Small intestine (tissue), 7 donors: ENCODE results near the gene CMSS1. TPM values are rescaled to one million over a fixed set of nuclear protein-coding genes. Genes with fewer than 3 reads are reported as not detected.

Experiments used
- DNase-seq, 2 donors: peaks; one replicate each; pipeline versions ENCODE4 v3.0.0 to v3.0.0-alpha.2; 2013
- FAIRE-seq: peaks from 2 replicates; lab custom pipeline; 2012; peaks lifted over from hg19 to GRCh38; lab: Jason Lieb, UNC
- H3K27ac ChIP-seq, 3 donors: one replicate each; pipeline ENCODE4 v1.5.1; 2013; ENCODE audit warnings: low read length in 2 of 3, mild to moderate bottlenecking in 2 of 3, control low read depth in 1 of 3, inconsistent platforms in 1 of 3, low read depth in 1 of 3, moderate library complexity in 1 of 3
- H3K27me3 ChIP-seq, 3 donors: one replicate each; pipeline ENCODE4 v1.6.1; 2013; ENCODE audit warnings: low read length in 3 of 3, inconsistent platforms in 1 of 3; ENCODE audit not compliant: control insufficient read depth in 3 of 3, insufficient read depth in 3 of 3
- H3K36me3 ChIP-seq, 3 donors: one replicate each; pipeline ENCODE4 v1.6.1; 2013; ENCODE audit warnings: low read length in 3 of 3, inconsistent platforms in 1 of 3, low read depth in 1 of 3, mild to moderate bottlenecking in 1 of 3, moderate library complexity in 1 of 3; ENCODE audit not compliant: control insufficient read depth in 3 of 3, insufficient read depth in 2 of 3
- H3K4me1 ChIP-seq, 3 donors: one replicate each; pipeline ENCODE4 v1.6.1; 2013; ENCODE audit warnings: low read length in 2 of 3, inconsistent platforms in 1 of 3, low read depth in 1 of 3, mild to moderate bottlenecking in 1 of 3, moderate library complexity in 1 of 3; ENCODE audit not compliant: control insufficient read depth in 3 of 3, insufficient read depth in 2 of 3
- H3K4me3 ChIP-seq, 3 donors: one replicate each; pipeline ENCODE4 v1.5.1; 2013; ENCODE audit warnings: low read length in 3 of 3, control low read depth in 1 of 3, inconsistent platforms in 1 of 3, low read depth in 1 of 3, mild to moderate bottlenecking in 1 of 3, moderate library complexity in 1 of 3
- H3K9me3 ChIP-seq, 2 donors: one replicate each; pipeline ENCODE4 v1.6.1; 2013; ENCODE audit warnings: low read depth in 1 of 2, low read length in 1 of 2; ENCODE audit not compliant: control insufficient read depth in 2 of 2, insufficient read depth in 1 of 2
- WGBS, 3 donors: extraction: QIAGEN DNeasy Blood & Tissue Kit; methylation state at CpG; one replicate each; pipeline ENCODE4 v1.1.7; 2013; 5-methylcytosine and 5-hydroxymethylcytosine counted together
- polyA plus RNA-seq, 4 donors: library from polyadenylated mRNA; stranded (reverse) in 3 of 4; unstranded in 1 of 4; fragments of 200-250 nt in 3 of 4; fragments of 120-200 nt in 1 of 4; gene quantifications; one replicate each; pipeline versions ENCODE4 v1.2.1 to v1.2.3, GENCODE V29; 2013
- donor health status: healthy with polysubstance abuse.
- donor health status: control.
- donor health status: control.
- donor health status: Bipolar disorder and iron deficiency.
- donor health status: healthy.

The CMSS1 gene
- polyA plus RNA-seq, 4 donors: 1.6 to 24.0 (median 10.4) TPM

DNA sequence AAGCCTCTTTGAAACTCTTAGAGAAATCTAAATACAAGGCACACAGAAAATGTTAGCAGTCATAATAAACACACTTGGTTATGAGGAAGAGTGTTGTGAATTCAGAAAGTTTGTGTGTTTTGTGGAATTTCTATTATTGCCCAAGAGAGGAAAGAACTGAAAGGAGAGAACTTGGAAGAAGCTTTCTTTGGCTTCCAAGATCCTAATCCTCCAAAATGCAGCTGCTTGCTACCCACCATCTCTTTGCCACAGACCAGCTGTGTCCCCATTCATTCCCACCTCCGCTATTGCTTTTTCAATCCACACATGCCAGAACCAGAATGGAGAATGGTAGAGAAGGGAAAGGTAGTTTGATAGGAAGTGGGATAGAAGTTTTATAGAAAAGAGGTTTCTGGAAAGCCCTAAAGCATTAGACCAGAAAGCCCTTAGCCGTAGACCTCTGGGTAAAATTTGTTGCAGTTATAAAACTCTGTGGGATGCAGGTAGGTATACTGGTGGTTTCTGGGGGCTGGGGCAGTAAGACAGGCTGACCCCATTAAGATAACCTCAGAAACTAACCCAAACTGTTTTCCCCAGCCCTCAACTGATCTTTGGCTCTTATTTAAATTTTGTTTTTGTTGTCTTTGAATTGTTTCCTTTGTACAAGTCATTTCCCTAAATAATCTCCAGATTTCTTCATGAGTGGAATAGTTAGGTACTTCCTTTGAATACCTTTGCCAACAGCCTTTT, 188.2 kb downstream of the CMSS1 start:
- peak overlapping the region in 1 of 3 donors; percentile 62 for H3K27ac ChIP-seq
- H3K9me3 ChIP-seq: no peaks in the 10 kb centered on the region
- H3K4me1 ChIP-seq: peaks cover 0 to 30% (median 18%) of the 10 kb centered on the region in 3 donors
- H3K4me3 ChIP-seq: no peak overlapping the region
- no peaks in the 10 kb centered on the region for H3K36me3 ChIP-seq
- WGBS, 3 donors: 68 to 83% (median 78%) methylated on average over 2 of the region's 2 CpGs
- no peak for FAIRE-seq
- H3K27me3 ChIP-seq: no peaks in the 10 kb centered on the region
- no peak for DNase-seq

DNA sequence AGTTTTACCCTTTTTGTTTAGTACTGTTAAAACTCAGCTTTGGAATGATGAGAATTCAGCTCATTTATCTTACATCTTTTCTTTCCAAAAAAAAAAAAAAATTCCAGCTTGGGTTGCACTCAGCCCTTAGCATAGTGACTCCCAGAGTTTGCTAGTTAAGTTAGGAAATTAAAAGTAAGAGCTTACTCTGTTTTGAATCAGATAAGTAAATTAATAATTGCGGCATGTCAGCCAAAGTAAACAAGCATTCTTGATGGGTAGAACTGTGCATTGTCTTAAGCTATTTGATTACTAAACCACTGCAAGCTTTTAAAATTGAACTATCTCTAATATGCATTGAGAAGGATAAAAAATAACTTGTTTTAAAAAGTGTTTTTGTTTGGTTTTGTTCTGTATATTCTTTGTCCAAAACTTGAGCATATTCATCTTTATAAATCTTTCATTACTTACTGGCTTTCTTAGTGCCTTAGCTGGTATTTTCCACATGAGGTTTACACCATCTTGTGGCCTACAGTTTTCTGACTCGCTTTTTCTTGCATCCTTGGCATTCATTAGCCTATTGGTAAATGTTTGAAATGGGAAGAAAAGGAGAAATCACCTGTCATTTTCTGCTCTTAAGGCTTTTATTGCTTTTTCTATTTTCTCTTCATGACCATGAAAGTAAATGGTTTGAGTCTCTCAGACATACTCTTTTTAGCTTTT, 189.1 kb downstream of the CMSS1 start:
- Histone ChIP-seq H3K27ac (no peak overlapping the region), H3K27me3 (no peaks in the 10 kb centered on the region), H3K36me3 (no peaks in the 10 kb centered on the region), H3K4me3 (no peak overlapping the region), H3K4me1 (peaks cover 0 to 30% (median 18%) of the 10 kb centered on the region in 3 donors), H3K9me3 (no peaks in the 10 kb centered on the region)
- FAIRE-seq (no peak), DNase-seq (peak in 1 of 2 donors; percentile 34)
- WGBS, 3 donors: 28 to 63% (median 41%) methylated on average over 2 of the region's 2 CpGs

DNA sequence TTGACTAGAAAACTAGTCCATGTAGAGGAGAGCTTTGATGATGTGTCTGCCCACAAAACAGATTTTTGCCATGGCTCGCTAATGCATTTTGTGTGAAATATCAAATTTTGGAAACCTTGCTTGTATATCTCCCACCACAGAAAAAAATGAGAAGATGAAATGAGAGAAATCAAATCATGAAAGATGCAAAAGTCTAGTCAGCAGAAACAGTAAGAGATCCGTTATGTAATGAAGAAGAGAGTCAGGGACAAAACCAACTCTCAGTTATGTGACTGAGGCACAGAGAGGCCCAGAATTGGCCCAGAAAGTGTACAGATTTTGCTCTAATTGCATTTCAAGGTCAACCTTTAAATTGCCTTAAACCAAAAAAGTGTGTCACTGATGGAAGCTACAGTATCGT, 189.7 kb downstream of the CMSS1 start:
- no peaks in the 10 kb centered on the region for H3K36me3 ChIP-seq
- H3K9me3 ChIP-seq: no peaks in the 10 kb centered on the region
- H3K27me3 ChIP-seq: no peaks in the 10 kb centered on the region
- no peak overlapping the region for H3K4me3 ChIP-seq
- DNase-seq (no peak), FAIRE-seq (no peak)
- H3K4me1 ChIP-seq: peaks cover 0 to 29% (median 18%) of the 10 kb centered on the region in 3 donors
- 94 to 97% (median 96%) methylated on average over 3 of the region's 3 CpGs for WGBS, 3 donors
- no peak overlapping the region for H3K27ac ChIP-seq

DNA sequence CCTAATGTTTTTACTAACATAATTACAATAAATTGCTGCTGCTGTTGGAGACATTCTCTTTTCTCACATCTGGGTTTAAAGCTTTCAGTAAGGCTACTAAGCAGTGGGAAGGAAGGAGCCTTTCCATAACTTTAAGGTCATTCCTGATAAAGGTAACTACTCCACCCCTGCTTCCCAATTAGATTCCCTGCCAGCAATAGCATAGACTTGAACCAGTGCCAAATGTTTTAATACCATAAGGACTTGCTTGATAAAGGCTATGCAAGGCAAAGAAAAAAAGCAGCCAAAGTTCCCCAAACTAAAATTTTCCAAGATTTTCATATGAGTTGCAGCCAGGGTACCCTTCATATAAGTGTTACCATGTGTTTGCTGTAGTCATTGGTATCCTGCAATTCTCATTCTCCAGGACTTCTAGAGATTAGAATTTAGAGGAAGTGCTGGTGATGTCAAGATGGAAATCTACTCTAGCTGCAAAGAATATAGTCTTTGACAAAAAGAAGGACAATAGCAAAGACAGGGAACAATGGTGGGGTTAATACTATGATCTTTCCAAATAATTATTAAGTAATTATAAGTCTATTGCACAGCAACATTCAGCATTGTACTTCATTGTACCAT, 190.5 kb downstream of the CMSS1 start:
- H3K9me3 ChIP-seq: no peaks in the 10 kb centered on the region
- no peaks in the 10 kb centered on the region for H3K27me3 ChIP-seq
- DNase-seq (peak in 1 of 2 donors; percentile 61), FAIRE-seq (no peak)
- H3K36me3 ChIP-seq: no peaks in the 10 kb centered on the region
- no peak overlapping the region for H3K4me3 ChIP-seq
- peaks cover 0 to 21% (median 18%) of the 10 kb centered on the region in 3 donors for H3K4me1 ChIP-seq
- H3K27ac ChIP-seq: no peak overlapping the region

DNA sequence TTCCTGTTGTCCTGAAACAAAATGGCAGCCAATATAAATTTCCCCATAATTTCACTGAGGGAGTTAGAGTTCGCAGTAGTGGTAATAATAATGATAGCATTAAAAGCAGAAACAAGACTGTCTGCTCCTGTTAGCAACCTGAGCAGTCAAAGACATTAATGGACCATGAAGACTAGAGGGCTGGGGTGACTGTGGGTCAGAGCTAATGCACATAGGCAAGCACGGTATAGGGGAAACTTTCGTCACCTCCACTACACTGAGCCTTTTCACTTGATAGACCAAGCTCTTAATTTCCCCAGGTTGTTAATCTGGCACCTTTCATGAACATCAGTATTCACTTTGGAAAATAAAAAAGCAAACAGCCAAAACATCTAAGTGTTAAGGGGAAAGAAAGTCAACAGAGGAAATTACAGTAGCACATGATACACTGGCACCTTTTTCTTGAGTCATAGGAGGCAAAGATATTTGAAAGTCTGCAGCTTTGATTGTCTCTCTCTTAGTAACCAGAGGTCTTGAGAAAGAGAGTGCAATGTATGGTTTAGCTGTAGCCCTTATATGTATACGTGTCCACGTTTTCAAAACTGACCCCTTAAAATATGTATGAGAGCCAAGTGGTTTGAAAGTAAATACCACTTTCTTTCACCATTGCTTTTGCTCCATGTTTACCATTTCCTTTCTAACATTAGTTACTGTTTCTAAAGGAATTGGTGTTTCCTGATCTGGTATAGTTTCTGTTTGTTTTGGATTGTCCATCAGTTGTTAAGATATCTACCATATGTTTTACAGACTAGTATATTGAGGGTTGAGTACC, 191.8 kb downstream of the CMSS1 start:
- Histone ChIP-seq H3K27me3 (no peaks in the 10 kb centered on the region), H3K27ac (no peak overlapping the region), H3K36me3 (no peaks in the 10 kb centered on the region), H3K4me3 (no peak overlapping the region), H3K4me1 (peaks cover 0 to 16% (median 12%) of the 10 kb centered on the region in 3 donors), H3K9me3 (no peaks in the 10 kb centered on the region)
- FAIRE-seq: no peak
- 74 to 86% (median 77%) methylated on average over 5 of the region's 5 CpGs for WGBS, 3 donors
- no peak for DNase-seq

DNA sequence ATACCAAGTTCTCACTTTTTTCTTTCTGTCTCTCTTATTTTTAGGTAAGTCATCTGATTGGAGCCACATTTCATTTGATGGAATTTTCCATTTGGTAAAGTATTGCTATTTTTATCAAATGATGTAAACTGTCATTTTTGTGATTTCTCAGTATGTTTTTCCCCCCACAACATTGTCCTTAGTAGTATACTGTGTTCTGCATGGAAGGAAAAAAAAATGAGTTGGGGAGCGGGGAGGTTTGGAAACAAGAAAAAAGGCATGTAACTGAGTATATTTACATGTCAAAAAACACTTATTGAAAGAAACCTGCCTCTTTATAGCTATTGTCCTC, 192.4 kb downstream of the CMSS1 start:
- FAIRE-seq (no peak), DNase-seq (no peak)
- Histone ChIP-seq H3K4me3 (no peak overlapping the region), H3K9me3 (no peaks in the 10 kb centered on the region), H3K36me3 (no peaks in the 10 kb centered on the region), H3K4me1 (peaks cover 0 to 12% (median 6%) of the 10 kb centered on the region in 3 donors), H3K27ac (no peak overlapping the region), H3K27me3 (no peaks in the 10 kb centered on the region)
- 94 to 100% (median 100%) methylated on average over 1 of the region's 1 CpG for WGBS, 3 donors

DNA sequence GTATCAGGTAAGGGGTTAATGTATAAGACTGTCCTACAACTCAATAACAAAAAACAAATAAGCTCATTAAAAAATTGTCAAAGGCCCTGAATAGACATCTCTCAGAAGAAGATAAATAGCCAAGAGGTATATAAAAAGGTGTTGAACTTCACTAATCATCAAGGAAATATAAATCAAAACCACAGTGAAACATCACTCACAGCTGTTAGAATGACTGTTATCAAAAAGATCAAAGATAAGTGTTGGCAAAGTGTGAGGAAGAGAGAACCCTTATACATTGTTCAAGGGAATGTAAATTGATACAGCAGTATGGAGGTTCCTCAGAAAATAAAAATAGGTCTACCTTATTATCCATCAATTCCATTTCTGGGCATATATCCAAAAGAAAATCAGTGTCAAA, 201.1 kb downstream of the CMSS1 start:
- FAIRE-seq: no peak

DNA sequence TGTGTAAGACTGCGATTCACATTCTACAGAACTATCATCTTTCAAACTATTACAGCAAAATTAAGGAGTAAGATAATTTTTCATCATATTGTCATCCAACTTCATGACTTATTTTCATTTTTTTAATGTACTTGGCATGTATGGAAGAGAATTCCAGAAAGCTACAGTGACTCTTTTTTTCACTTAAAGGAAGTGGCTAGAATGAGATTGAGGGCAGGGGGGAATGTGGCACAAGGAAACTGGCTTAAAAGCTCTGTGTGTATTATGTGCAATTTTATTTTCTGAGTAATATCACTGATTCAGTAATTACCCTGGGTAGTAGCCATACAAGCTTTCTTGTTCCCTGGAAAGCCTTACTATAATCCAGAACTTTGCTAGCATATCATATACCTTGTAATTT, 202.1 kb downstream of the CMSS1 start:
- Histone ChIP-seq H3K9me3 (no peaks in the 10 kb centered on the region), H3K36me3 (no peaks in the 10 kb centered on the region), H3K4me1 (peaks cover 0 to 14% (median 7%) of the 10 kb centered on the region in 3 donors), H3K27ac (no peak overlapping the region), H3K4me3 (no peak overlapping the region), H3K27me3 (no peaks in the 10 kb centered on the region)
- DNase-seq: no peak
- 93 to 97% (median 97%) methylated on average over 1 of the region's 1 CpG for WGBS, 3 donors
- FAIRE-seq: no peak

More for the DNA sequence above, 201.1 kb downstream of the CMSS1 start:
- no peak overlapping the region for H3K27ac ChIP-seq
- H3K27me3 ChIP-seq: no peaks in the 10 kb centered on the region
- no peaks in the 10 kb centered on the region for H3K36me3 ChIP-seq
- no peak for DNase-seq
- H3K4me1 ChIP-seq: peaks cover 0 to 4% (median 4%) of the 10 kb centered on the region in 3 donors
- no peaks in the 10 kb centered on the region for H3K9me3 ChIP-seq
- no peak overlapping the region for H3K4me3 ChIP-seq
